Left colon (tissue), 2 donors: ENCODE measurements around the gene TRMT61B. TPM values are rescaled to one million over a fixed set of nuclear protein-coding genes. Genes with fewer than 3 reads are reported as not detected.

ENCODE experiments used
- total RNA-seq, 2 donors: library from RNA; stranded (reverse); fragmentation: NEBNext Ultra II Directional; extraction: Animal tissue kit (Norgen Biotek cat#: 25700); gene quantifications; one replicate each; pipeline ENCODE4 v1.2.1, GENCODE V29; 2021
- donor health status: DM: no; HTN: no; CAD: no.
- donor health status: DM: yes; HTN: yes; CAD: no.

The TRMT61B gene
- total RNA-seq, 2 donors from 2014 or later: 8.3 to 12.1 TPM

Other genes starting within 250 kb of the TRMT61B start
- gene PPP1CB, start 118.5 kb downstream of the TRMT61B start, total RNA-seq: 100 to 1,000 TPM; 283 to 395 TPM
- gene SPDYA, start 59.5 kb downstream of the TRMT61B start, total RNA-seq: 1 to 10 TPM; 1.5 to 1.6 TPM
- 10 to 100 TPM; 30.8 to 38.2 TPM for gene WDR43, start 24.4 kb upstream of the TRMT61B start, total RNA-seq
- gene TOGARAM2, start 111.0 kb upstream of the TRMT61B start, total RNA-seq: under 1 TPM; 0.17 to 0.64 TPM
- not detected for gene PCARE, start 204.2 kb upstream of the TRMT61B start, total RNA-seq
- 1 to 10 TPM; 3.5 to 7.3 TPM for gene CLIP4, start 245.1 kb upstream of the TRMT61B start, total RNA-seq